Type B pancreatic cell (in vitro differentiated cells): ENCODE measurements around the gene EYA4. TPM values are rescaled to one million over a fixed set of nuclear protein-coding genes. Genes with fewer than 3 reads are reported as not detected.

Experiments
- DNase-seq: peaks from one replicate; pipeline ENCODE4 v3.0.0; 2021; ENCODE audit warnings: mixed read lengths; ENCODE audit not compliant: unreplicated experiment; ENCODE audit errors: extremely low spot score
- H3K27ac Mint-ChIP-seq: 2 replicates; pipeline ENCODE4 v1.8.0; 2021; ENCODE audit warnings: mild to moderate bottlenecking, mixed read lengths
- H3K27me3 Mint-ChIP-seq: 2 replicates; pipeline ENCODE4 v1.8.0; 2021; ENCODE audit warnings: mixed read lengths
- H3K36me3 Mint-ChIP-seq: 2 replicates; pipeline ENCODE4 v1.8.0; 2021; ENCODE audit warnings: mixed read lengths
- H3K4me1 Mint-ChIP-seq: one replicate; pipeline ENCODE4 v1.8.0; 2021; ENCODE audit warnings: mixed read lengths; ENCODE audit not compliant: unreplicated experiment
- H3K4me3 Mint-ChIP-seq: 2 replicates; pipeline ENCODE4 v1.8.0; 2021; ENCODE audit warnings: mild to moderate bottlenecking, mixed read lengths
- H3K9me3 Mint-ChIP-seq: 2 replicates; pipeline ENCODE4 v1.8.0; 2021; ENCODE audit warnings: mixed read lengths
- CTCF ChIP-seq: fragments of 200-600 bp; sonication (generic); conservative IDR thresholded peaks from 2 replicates; pipeline ENCODE4 v1.5.0; 2021; ENCODE audit warnings: antibody characterized with exemption, mild to moderate bottlenecking
- total RNA-seq: library from RNA; stranded (reverse); gene quantifications from 2 replicates; pipeline ENCODE4 v1.2.1, GENCODE V29; 2021; ENCODE audit warnings: low replicate concordance

EYA4 gene
- total RNA-seq, 1 donor from 2014 or later: 29.7 TPM

GRCh38 chr6:133315811-133316210 lies 74.7 kb downstream of the EYA4 start:
- TF ChIP-seq CTCF: no peak
- no peaks in the 10 kb centered on the region for H3K27me3 Mint-ChIP-seq
- H3K36me3 Mint-ChIP-seq: no peaks in the 10 kb centered on the region
- DNase-seq: no peak
- no peak overlapping the region for H3K4me3 Mint-ChIP-seq
- no peaks in the 10 kb centered on the region for H3K9me3 Mint-ChIP-seq
- H3K4me1 Mint-ChIP-seq: peaks cover 5% of the 10 kb centered on the region
- no peak overlapping the region for H3K27ac Mint-ChIP-seq

GRCh38 chr6:133317704-133318103 lies 76.5 kb downstream of the EYA4 start:
- H3K4me1 Mint-ChIP-seq: peaks cover 5% of the 10 kb centered on the region
- TF ChIP-seq CTCF: no peak
- H3K27me3 Mint-ChIP-seq: no peaks in the 10 kb centered on the region
- no peaks in the 10 kb centered on the region for H3K9me3 Mint-ChIP-seq
- no peak overlapping the region for H3K27ac Mint-ChIP-seq
- no peak overlapping the region for H3K4me3 Mint-ChIP-seq
- no peaks in the 10 kb centered on the region for H3K36me3 Mint-ChIP-seq
- no peak for DNase-seq

- no peak for DNase-seq
- no peak overlapping the region for H3K27ac Mint-ChIP-seq
- H3K27me3 Mint-ChIP-seq: peaks cover 3% of the 10 kb centered on the region
- no peak overlapping the region for H3K4me3 Mint-ChIP-seq
- no peaks in the 10 kb centered on the region for H3K4me1 Mint-ChIP-seq
- peaks cover 6% of the 10 kb centered on the region for H3K36me3 Mint-ChIP-seq
- TF ChIP-seq CTCF: no peak
- no peaks in the 10 kb centered on the region for H3K9me3 Mint-ChIP-seq
Measured at GRCh38 chr6:133326584-133326983, 85.4 kb downstream of the EYA4 start.

DNA sequence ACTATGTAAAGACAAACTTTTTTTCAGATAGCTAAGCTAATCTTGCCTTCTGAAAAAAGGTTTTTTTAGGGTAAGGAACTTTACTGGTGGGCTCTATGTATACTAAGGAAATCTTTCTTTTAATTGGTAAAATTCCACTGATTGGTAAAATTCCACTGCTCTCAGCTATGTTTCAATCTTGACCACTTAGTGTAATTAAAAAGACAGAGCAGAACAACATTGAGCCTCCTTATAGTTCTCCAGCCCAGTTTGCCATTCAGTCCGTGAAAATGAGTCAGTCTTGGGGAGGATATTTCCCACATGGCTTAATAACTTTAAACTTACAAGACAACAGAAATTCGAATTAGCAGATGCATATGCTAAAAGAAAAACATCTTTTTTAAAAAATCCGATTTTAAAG lies 92.7 kb downstream of the EYA4 start:
- Mint-ChIP-seq H3K9me3 (peaks cover 5% of the 10 kb centered on the region), H3K36me3 (peaks cover 7% of the 10 kb centered on the region), H3K27ac (no peak overlapping the region), H3K4me1 (peaks cover 18% of the 10 kb centered on the region), H3K4me3 (no peak overlapping the region), H3K27me3 (peaks cover 3% of the 10 kb centered on the region)
- no peak for DNase-seq
- TF ChIP-seq CTCF: no peak

- no peak overlapping the region for H3K4me3 Mint-ChIP-seq
- no peaks in the 10 kb centered on the region for H3K27me3 Mint-ChIP-seq
- no peak overlapping the region for H3K27ac Mint-ChIP-seq
- no peak for TF ChIP-seq CTCF
- peaks cover 7% of the 10 kb centered on the region for H3K36me3 Mint-ChIP-seq
- peaks cover 22% of the 10 kb centered on the region for H3K4me1 Mint-ChIP-seq
- peaks cover 5% of the 10 kb centered on the region for H3K9me3 Mint-ChIP-seq
- no peak for DNase-seq
Measured at GRCh38 chr6:133337308-133337707, 96.2 kb downstream of the EYA4 start.
